ENCODE results near the gene CDKN2D.
"Not testable (repeated sequence)": the region's sequence is repeated elsewhere in the genome, so short reads cannot be mapped to it uniquely, and the experiment has no call there.

CDKN2D gene

DNA sequence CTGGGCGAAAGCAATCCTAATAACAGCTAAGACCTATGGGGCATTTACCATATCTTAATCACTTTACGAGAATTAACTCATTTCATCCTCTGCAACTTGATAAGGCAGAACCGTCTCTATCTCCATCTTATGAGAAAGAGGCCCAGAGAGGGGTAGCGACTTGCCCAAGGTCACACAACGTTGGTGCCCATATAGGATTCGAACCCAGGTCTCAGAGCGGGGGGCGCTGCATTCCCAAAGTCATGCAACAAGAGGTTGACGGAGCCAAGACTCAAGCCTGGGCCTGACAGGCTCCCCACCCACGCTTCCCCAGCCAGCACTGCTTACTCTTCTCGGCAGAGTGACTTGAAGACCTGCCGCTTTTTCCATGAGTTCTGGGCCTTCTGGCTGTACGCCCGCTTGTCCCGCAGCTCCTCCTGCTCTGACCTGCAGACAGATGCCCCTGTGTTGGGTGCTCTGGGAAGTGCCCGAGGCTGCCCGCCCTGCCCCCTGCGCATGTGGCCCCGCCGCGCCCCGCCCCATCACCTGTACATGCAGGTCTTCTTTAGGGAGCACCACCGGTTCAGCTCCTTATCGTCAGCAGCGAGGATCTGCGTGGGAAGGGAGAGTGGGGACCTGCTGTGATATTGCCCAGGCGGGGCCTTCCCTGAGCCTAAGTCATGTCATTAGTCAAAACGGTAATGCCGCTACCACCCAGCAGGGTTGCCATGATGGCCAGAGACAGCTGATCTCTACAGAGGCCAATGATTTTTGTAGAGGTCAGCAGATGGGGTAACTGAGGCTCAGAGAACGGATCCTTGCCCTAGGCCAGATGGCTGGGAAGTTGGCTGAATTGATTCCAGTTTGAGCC lies 13.8 kb downstream of the CDKN2D start:
- H3K27ac ChIP-seq: no peak overlapping the region
- TF ChIP-seq CTCF (conservative IDR thresholded peaks at IDR 0.05): no peak

DNA sequence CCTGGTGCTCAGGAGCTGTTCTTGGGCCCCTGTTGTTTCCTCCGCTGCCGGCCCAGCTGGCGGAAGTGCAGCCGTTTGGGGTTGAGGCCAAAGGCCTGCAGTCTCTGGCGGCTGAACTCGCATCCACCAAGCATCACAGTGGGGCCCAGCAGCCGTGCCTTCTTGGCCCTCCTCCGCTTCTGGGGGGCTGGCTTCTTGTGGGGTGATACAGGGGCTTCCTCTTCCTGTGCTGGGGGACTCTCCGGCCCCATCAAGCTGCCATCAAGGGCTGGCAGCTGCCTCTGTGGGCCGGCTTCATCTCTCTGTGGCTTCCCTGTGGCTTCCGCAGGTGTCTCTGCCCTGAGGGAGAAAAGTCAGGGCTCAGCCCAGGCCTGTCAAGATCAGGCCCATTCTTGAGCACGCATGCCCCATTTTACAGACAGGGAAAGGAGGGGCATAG lies 14.8 kb downstream of the CDKN2D start:
- no peak for TF ChIP-seq CTCF (conservative IDR thresholded peaks at IDR 0.05)
- H3K27ac ChIP-seq: no peak overlapping the region

DNA sequence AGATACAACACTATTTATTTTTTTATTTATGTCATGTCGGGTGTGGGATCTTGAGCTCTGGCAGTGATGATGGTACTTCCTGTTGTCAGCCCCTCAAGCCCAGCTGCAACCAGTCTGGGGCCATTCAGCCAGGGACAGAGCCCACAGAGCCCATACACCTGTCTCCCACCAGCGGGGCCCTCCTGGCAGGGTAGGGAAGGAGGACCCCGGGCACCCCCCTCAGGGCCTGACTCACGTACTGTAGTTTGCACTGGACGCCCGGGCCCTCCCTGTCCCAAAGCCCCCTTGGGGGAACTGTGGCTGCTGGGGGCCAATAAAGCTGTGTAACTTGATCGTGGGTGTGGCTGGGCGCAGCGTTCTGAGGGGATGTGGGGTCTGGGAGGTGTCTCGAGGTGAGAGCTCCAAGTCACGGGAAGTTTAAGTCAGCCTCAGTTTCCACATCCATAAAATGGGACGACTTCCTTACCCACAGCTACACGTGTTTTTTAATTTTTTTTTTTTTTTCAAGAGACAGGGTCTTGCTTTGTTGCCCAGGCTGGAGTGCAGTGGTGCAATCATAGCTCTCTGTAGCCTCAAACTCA lies 15.6 kb downstream of the CDKN2D start:
- H3K27ac ChIP-seq: no peak overlapping the region
- no peak for TF ChIP-seq CTCF (conservative IDR thresholded peaks at IDR 0.05)

DNA sequence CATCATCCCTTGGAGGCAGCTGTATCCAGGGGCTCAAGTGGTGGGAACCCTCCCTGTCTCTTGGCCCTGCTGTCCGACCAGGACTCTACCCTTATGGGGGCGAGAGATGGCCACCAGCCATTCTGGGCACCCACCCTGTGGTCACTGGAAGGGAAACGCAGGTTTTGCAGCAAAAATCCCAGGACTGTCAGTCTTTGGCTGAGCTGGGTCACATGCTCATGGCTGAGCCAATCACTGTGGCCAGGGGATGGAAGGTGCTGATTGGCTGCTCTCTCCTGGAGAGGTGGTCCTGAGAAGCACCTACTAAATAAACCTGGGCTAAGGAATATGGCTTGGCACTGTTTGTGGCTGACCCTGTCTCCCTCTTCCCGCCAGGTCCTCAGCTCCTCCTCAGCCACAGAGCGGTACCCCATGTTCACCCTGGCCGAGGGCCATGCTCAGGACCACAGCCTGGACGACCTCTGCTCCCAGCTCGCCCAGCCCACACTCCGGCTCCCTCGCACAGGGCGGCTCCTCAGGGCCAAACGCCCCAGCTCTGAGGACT lies 16.2 kb downstream of the CDKN2D start:
- H3K27ac ChIP-seq: no peak overlapping the region
- no peak for TF ChIP-seq CTCF (conservative IDR thresholded peaks at IDR 0.05)

- 0 out of 2 replicates have a peak, but pooled peaks have one; percentile 31 for TF ChIP-seq CTCF (conservative IDR thresholded peaks at IDR 0.05)
- no peak overlapping the region for H3K27ac ChIP-seq
These were observed 17.0 kb downstream of the CDKN2D start for GRCh38 chr19:10551698-10552301.

DNA sequence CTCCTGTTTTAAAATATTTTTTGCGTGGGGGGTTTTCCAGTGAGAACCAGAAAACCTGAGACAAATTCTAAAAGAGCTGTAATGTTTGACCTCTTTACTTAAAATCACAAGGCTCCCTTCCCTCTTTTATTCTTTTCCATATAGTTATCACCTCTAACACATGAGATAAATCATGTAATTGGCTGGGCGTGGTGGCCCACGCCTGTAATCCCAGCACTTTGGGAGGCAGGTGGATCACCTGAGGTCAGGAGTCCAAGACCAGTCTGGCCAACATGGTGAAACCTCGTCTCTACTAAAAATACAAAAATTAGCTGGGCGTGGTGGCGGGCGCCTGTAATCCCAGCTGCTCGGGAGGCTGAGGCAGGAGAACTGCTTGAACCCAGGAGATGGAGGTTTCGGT lies 17.8 kb downstream of the CDKN2D start:
- not testable (repeated sequence) for H3K27ac ChIP-seq

- no peak for TF ChIP-seq CTCF (conservative IDR thresholded peaks at IDR 0.05)
- no peak overlapping the region for H3K27ac ChIP-seq
These were observed 18.4 kb downstream of the CDKN2D start for GRCh38 chr19:10550336-10550735.

Data from VCaP (cell line).